GM12875 (cell line): ENCODE results near the gene CLN3.
A peak's percentile ranks its signal among the peaks of the same experiment; 100 is the strongest.
"Not testable (repeated sequence)": the region's sequence is repeated elsewhere in the genome, so short reads cannot be mapped to it uniquely, and the experiment has no call there.

Source experiments
- H3K4me3 ChIP-seq: one replicate; pipeline ENCODE4 v1.5.1; 2011; ENCODE audit warnings: low read depth, low read length, control low read depth
- TF ChIP-seq, protein P1 (sequence below): IDR thresholded peaks from 2 replicates; pipeline ENCODE4 v1.5.1; 2011; ENCODE audit warnings: low read depth, mild to moderate bottlenecking, control low read depth, inconsistent platforms, low read length, moderate library complexity, borderline replicate concordance; ENCODE audit not compliant: insufficient read depth

The CLN3 gene

DNA sequence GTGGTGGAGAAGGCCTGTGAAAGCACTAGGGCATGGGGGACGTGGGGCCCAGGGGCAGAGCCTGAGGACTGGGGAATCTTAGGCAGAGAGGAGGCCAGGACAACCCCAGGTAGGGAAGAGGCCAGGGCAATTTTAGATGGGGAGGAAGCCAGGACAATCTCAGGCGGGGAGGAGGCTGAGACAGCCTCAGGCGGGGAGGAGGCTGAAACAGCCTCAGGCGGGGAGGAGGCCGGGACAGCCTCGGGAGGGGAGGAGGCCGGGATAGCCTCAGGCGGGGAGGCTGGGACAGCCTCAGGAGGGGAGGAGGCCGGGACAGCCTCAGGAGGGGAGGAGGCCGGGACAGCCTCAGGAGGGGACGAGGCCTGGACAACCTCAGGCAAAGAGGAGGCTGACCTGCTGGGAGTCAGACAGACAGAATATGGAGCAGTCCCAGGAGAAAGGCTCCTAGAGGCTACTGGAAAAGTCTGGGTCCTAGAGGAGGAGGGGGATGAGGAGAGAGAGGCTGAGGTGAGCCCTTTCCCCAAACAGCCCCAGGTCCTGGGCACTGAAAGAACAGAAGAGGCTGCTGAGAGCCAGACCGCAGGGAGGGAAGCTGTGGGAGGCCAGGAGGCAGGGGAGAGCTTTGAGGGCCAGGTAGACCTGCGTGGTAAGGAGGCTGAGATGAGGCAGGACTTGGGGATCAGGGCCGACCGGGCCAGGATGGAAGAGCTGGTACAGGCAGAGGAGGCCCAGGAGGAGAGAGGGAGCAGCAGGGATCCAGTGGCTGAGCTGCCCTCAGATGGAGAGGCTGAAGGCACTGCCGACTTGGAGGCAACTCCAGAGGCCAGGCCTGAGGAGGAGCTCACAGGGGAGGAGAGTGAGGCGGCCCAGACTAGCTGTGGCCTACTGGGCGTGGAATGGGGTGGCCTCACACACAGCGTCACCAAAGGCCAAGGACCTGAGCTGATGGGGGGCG lies 4.2 kb upstream of the CLN3 start:
- TF ChIP-seq, protein P1, sequence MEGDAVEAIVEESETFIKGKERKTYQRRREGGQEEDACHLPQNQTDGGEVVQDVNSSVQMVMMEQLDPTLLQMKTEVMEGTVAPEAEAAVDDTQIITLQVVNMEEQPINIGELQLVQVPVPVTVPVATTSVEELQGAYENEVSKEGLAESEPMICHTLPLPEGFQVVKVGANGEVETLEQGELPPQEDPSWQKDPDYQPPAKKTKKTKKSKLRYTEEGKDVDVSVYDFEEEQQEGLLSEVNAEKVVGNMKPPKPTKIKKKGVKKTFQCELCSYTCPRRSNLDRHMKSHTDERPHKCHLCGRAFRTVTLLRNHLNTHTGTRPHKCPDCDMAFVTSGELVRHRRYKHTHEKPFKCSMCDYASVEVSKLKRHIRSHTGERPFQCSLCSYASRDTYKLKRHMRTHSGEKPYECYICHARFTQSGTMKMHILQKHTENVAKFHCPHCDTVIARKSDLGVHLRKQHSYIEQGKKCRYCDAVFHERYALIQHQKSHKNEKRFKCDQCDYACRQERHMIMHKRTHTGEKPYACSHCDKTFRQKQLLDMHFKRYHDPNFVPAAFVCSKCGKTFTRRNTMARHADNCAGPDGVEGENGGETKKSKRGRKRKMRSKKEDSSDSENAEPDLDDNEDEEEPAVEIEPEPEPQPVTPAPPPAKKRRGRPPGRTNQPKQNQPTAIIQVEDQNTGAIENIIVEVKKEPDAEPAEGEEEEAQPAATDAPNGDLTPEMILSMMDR: no peak

DNA sequence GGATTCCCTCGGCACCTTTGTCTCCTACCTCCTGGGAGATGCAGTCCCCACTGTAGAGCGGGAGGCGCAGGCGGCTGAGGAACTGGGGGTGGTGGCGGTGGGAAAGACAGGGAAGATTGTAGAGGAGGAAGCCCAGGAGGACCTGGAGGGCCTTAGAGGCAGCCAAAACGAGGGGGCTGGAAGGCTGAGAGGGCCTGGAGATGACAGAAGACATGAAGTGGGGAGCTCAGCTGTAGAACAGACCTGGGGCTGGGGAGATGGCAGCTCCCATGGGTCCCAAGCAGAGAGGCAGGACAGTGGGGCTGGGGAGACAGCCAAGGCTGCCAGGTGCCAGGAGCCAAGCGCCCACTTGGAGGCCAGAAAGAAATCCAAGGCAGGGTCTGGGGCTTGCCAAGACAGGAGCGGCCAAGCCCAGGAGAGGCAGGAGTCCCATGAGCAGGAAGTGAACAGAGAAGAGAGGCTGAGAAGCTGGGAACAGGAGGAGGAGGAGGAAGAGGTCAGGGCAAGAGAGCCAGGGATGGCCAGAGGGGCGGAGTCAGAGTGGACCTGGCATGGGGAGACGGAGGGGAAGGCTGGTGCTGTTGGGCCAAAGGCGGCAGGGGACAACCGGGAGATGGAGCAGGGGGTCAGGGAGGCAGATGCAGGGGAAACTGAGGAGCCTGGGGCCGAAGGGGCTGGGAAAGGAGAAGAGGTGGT lies 3.4 kb upstream of the CLN3 start:
- TF ChIP-seq, protein P1: no peak
- peak overlapping the region; percentile 51 for H3K4me3 ChIP-seq

More for the DNA sequence above, 4.2 kb upstream of the CLN3 start:
- no peak overlapping the region for H3K4me3 ChIP-seq

DNA sequence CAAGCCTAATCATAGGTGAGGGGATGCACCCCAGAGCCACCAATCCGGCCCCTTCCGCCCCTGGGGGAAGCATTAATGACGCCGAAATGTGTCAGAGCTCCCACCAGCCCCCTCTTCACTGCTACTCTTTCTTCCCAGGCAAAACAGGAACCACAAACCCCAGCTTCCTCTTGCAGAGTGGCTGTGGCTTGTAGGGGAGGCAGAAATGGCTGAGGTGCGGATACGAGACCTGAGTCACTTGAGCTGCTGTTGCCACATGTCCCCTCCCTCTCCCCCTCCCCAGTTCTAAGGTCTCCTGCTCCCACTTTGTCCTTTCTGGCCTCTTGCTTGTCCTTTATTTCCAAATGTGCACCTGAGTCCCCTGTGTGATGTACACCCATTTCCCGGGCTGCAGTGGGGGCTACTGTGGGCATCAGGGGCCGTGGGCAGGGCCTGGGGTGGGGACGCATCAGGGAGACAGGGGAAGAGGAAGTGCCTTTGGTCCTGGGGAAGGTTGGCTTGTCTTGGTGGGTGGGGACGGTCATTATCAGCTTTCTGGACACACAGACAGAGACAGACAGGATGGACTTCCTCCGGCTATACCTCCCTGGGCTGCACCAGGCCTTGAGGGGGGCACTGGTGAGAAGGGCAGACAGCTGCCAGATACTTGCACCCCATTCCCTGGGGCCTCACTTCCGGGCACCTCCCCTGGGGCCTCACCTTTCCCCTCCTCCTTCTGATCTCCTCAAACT lies 2.4 kb upstream of the CLN3 start, which contains the start of gene APOBR:
APOBR (plus strand) TSS at position 523 of the 731 bp plus-strand sequence; CDS start at position 562, 39 bp downstream.
- H3K4me3 ChIP-seq: peak within 1 kb of the TSS; percentile 51
- TF ChIP-seq, protein P1: no peak

DNA sequence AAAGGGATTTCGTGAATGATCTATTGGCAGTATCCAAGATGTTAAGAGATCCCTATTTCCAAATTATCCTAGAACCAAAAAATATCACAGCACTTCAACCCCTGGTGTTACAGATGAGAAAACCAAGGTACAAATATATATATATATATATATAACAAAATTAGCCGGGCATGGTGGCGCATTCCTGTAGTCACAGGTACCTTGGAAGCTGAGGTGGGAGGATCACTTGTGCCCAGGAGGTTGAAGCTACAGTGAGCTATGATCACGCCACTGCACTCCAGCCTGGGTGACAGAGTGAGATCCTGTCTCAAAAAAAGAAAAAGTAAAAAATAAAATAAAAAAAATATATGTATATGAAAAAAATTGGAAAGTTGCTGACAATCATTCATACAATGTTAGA lies 637 bp upstream of the CLN3 start:
- TF ChIP-seq, protein P1: no peak
- no peak overlapping the region for H3K4me3 ChIP-seq

DNA sequence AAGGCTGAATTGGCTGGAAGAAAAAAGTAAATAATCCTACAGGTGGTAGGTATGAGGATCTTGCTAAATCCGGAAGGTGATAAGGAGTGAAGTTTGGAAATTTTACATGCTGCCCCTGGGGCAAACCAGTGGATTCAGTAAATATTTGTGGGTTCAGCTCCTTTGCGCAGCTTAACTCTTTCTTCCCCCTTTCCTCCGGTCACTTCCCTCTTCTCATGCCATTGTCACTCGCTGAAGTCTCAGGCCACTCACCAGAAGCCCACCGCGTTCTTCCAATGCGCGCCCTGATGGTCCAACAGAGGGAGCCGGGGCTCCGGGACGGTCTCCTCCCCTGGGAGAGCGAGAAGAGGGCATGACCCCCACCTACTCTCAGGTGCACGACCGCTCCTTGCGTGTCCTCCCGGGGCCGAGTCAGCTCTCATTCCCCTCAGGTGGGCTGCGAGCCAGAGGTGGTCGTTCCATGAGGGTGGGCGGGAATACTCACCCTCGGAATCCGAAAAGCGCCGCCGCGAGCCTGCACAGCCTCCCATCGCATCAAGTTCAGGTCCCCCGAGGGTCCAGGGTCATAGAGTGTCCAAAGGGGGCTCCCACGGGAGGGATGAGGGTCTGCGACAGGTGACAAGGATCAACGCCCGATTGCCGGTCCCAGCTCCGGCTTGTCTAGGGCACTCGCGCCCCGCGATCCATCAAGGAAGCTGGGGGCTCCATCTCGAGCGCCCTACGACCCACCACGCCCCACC lies 474 bp downstream of the CLN3 start:
- peak overlapping the region; percentile 88 for H3K4me3 ChIP-seq
- TF ChIP-seq, protein P1: no peak

DNA sequence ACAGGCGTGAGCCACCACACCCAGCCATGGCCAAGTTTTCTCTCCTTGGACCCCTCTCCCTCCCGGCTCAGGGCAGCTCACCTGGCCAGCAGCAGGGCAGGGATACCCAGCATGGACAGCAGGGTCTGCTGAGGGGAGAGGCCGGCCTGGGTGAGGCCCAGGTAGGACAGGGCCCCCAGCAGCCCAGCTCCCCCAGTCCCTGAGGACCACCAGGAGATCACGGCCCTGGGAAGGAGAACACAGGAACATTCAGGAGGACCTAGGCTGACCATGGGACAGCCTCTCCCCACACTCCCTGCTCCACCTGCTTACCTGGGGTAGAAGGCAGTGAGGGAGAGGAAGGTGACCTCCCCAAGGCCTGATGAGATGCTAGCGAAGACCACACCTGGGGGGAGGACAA lies 5.6 kb downstream of the CLN3 start:
- H3K4me3 ChIP-seq: no peak overlapping the region
- TF ChIP-seq, protein P1: no peak

DNA sequence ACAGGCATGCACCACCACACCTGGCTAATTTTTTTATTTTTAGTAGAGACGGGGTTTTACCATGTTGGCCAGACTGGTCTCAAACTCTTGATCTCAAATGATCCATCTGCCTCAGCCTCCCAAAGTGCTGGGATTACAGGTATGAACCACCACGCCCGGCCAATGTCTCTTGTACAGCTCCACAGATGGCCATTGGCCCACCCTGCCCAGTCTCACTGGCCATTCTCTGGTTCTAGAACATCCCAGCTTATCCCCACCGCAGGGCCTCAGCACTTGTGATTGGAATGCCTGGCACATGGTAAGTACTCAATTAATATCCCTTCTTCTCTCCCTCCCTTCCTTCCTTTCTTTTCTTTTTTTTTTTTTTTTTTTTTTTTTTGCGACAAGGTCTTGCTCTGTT lies 8.5 kb downstream of the CLN3 start:
- H3K4me3 ChIP-seq: not testable (repeated sequence)
